ENCODE data around the gene MMUT. TPM values are rescaled to one million over a fixed set of nuclear protein-coding genes. Genes with fewer than 3 reads are reported as not detected.

The MMUT gene
- total RNA-seq, 1 experiment from 2014 or later, result 20.5 TPM

GRCh38 chr6:49430187-49430586 lies 32.9 kb downstream of the MMUT start:
- H3K4me3 ChIP-seq (ENCODE audit: low read depth, low read length, poor library complexity, severe bottlenecking), result no peak overlapping the region
- no peaks in the 10 kb centered on the region for H3K4me1 ChIP-seq (ENCODE audit: insufficient read depth, low read length, poor library complexity, severe bottlenecking)
- H3K27me3 ChIP-seq (replicated peaks; ENCODE audit: insufficient read depth, low read depth, low read length, poor library complexity), result no peaks in the 10 kb centered on the region
- H3K27ac ChIP-seq (ENCODE audit: low read depth, low read length, poor library complexity, severe bottlenecking), result no peak overlapping the region
- DNase-seq (ENCODE audit: low spot score), result no peak
- POLR2A ChIA-PET (ENCODE audit: low non-redundant PET), result no interaction called here
- BruUV-seq (replicated peaks), result no TSS peak
- TF ChIP-seq EZH2 (IDR thresholded peaks at IDR 0.05; ENCODE audit: borderline replicate concordance, low read depth, low read length, poor library complexity, severe bottlenecking) (no peak), CTCF (conservative IDR thresholded peaks at IDR 0.05; ENCODE audit: low read depth, low read length) (no peak)
- peaks cover 16% of the 10 kb centered on the region for H3K36me3 ChIP-seq (ENCODE audit: insufficient read depth, low read length, poor library complexity, severe bottlenecking)
- CTCF ChIA-PET, result no interaction called here
- intact Hi-C loops (cut with micrococcal nuclease; ENCODE audit: unreplicated experiment), result no loop called here
- H3K9me3 ChIP-seq (ENCODE audit: low read depth, low read length, poor library complexity, severe bottlenecking), result no peaks in the 10 kb centered on the region

- no TSS peak for BruUV-seq (replicated peaks)
- POLR2A ChIA-PET (ENCODE audit: low non-redundant PET), result no interaction called here
Measured at GRCh38 chr6:49423817-49424216, 39.2 kb downstream of the MMUT start.

GRCh38 chr6:49416195-49416594 lies 46.9 kb downstream of the MMUT start:
- H3K27me3 ChIP-seq (replicated peaks; ENCODE audit: insufficient read depth, low read depth, low read length, poor library complexity), result no peaks in the 10 kb centered on the region
- H3K36me3 ChIP-seq (ENCODE audit: insufficient read depth, low read length, poor library complexity, severe bottlenecking), result no peaks in the 10 kb centered on the region
- no peak overlapping the region for H3K27ac ChIP-seq (ENCODE audit: low read depth, low read length, poor library complexity, severe bottlenecking)
- no peak overlapping the region for H3K4me3 ChIP-seq (ENCODE audit: low read depth, low read length, poor library complexity, severe bottlenecking)
- BruUV-seq (replicated peaks), result no TSS peak
- CTCF ChIA-PET, result no interaction called here
- intact Hi-C loops (cut with micrococcal nuclease; ENCODE audit: unreplicated experiment), result no loop called here
- H3K9me3 ChIP-seq (ENCODE audit: low read depth, low read length, poor library complexity, severe bottlenecking), result peaks cover 5% of the 10 kb centered on the region
- POLR2A ChIA-PET (ENCODE audit: low non-redundant PET), result no interaction called here
- no peak for TF ChIP-seq CTCF (conservative IDR thresholded peaks at IDR 0.05; ENCODE audit: low read depth, low read length)
- TF ChIP-seq EZH2 (IDR thresholded peaks at IDR 0.05; ENCODE audit: borderline replicate concordance, low read depth, low read length, poor library complexity, severe bottlenecking), result no peak
- DNase-seq (ENCODE audit: low spot score), result no peak
- H3K4me1 ChIP-seq (ENCODE audit: insufficient read depth, low read length, poor library complexity, severe bottlenecking), result no peaks in the 10 kb centered on the region

More at GRCh38 chr6:49423817-49424216, 39.2 kb downstream of the MMUT start:
- CTCF ChIA-PET, result interaction anchor here (0.6 kb wide), 1 partner anchor 123 kb away, joined by 3 read pairs; no protein-coding TSS in a partner anchor
- intact Hi-C loops (cut with micrococcal nuclease; ENCODE audit: unreplicated experiment), result loop anchor here (1.0 to 10.0 kb wide), 3 partner anchors 351 to 1337 kb away; no protein-coding TSS in a partner anchor
- Histone ChIP-seq H3K27me3 (replicated peaks; ENCODE audit: insufficient read depth, low read depth, low read length, poor library complexity) (no peaks in the 10 kb centered on the region), H3K9me3 (ENCODE audit: low read depth, low read length, poor library complexity, severe bottlenecking) (no peaks in the 10 kb centered on the region), H3K4me3 (ENCODE audit: low read depth, low read length, poor library complexity, severe bottlenecking) (no peak overlapping the region), H3K4me1 (ENCODE audit: insufficient read depth, low read length, poor library complexity, severe bottlenecking) (no peaks in the 10 kb centered on the region), H3K27ac (ENCODE audit: low read depth, low read length, poor library complexity, severe bottlenecking) (no peak overlapping the region), H3K36me3 (ENCODE audit: insufficient read depth, low read length, poor library complexity, severe bottlenecking) (no peaks in the 10 kb centered on the region)
- peak; percentile 30 for DNase-seq (ENCODE audit: low spot score)
- TF ChIP-seq EZH2 (IDR thresholded peaks at IDR 0.05; ENCODE audit: borderline replicate concordance, low read depth, low read length, poor library complexity, severe bottlenecking) (no peak), CTCF (conservative IDR thresholded peaks at IDR 0.05; ENCODE audit: low read depth, low read length) (peak; percentile 49)

Data from A673 (cell line).